Bladder microvascular endothelial cell (primary cell): ENCODE measurements around the gene FAM163A. TPM values are rescaled to one million over a fixed set of nuclear protein-coding genes. Genes with fewer than 3 reads are reported as not detected.

ENCODE experiments used
- total RNA-seq: library from RNA; depleted of rRNA; stranded (reverse); fragments of >200 nt; gene quantifications from 2 replicates; pipeline ENCODE4 v1.2.3, GENCODE V29; 2014

Gene FAM163A
- 0.25 TPM in 1 of 2 replicates, not detected in the other for total RNA-seq

GRCh38 chr1:179742717-179743678 lies at the start of gene FAM163A:
Gene FAM163A, plus strand, starts transcription at chr1:179743291. Its CDS starts 69,807 bp downstream, at chr1:179813098.

Other genes with a start within 250 kb of the FAM163A start
- not detected in 2 replicates for gene NPHS2, start 167.3 kb upstream of the FAM163A start, total RNA-seq
- gene TDRD5, start 151.5 kb upstream of the FAM163A start, total RNA-seq: not detected in 2 replicates
- gene TOR1AIP2, start 134.5 kb downstream of the FAM163A start, total RNA-seq: 47.8 and 123 TPM in 2 replicates
- gene TOR1AIP1, start 139.0 kb downstream of the FAM163A start, total RNA-seq: 16.2 and 33.3 TPM in 2 replicates
- 25.1 and 46.3 TPM in 2 replicates for gene CEP350, start 211.5 kb downstream of the FAM163A start, total RNA-seq